SU-DHL-6 (cell line): ENCODE measurements around the gene HSPA1A.

Experiments
- H2AFZ ChIP-seq: fragments of 200-600 bp; sonication (generic); 2 replicates; pipeline ENCODE4 v1.6.1; 2014; ENCODE audit warnings: low read depth, mild to moderate bottlenecking, moderate library complexity, mixed read lengths, antibody characterized with exemption, low read length; ENCODE audit not compliant: severe bottlenecking
- H3F3A ChIP-seq: fragments of 200-600 bp; shearing (Covaris generic); 2 replicates; pipeline ENCODE4 v1.6.0; 2016; ENCODE audit warnings: antibody characterized with exemption, mild to moderate bottlenecking; ENCODE audit not compliant: insufficient read depth
- H3K27ac ChIP-seq: fragments of 200-600 bp; sonication (generic); 2 replicates; pipeline ENCODE4 v1.5.1; 2016; ENCODE audit warnings: low read depth, mild to moderate bottlenecking, low read length, moderate library complexity, mixed read lengths
- H3K27me3 ChIP-seq: fragments of 200-600 bp; sonication (generic), shearing (Covaris generic); 2 replicates; pipeline ENCODE4 v1.6.0; 2014; ENCODE audit warnings: mild to moderate bottlenecking, low read length
- H3K36me3 ChIP-seq: fragments of 200-600 bp; sonication (generic); 2 replicates; pipeline ENCODE4 v1.6.1; 2014; ENCODE audit warnings: mild to moderate bottlenecking, low read length, mixed read lengths
- H3K4me2 ChIP-seq: fragments of 300-600, 200-600 bp; shearing (Covaris generic), sonication (generic); 2 replicates; pipeline ENCODE4 v1.6.0; 2014; ENCODE audit warnings: low read length, low read depth, mild to moderate bottlenecking; ENCODE audit not compliant: poor library complexity, severe bottlenecking
- H3K4me3 ChIP-seq: fragments of 200-600 bp; sonication (generic); 2 replicates; pipeline ENCODE4 v1.5.1; 2014; ENCODE audit warnings: antibody characterized with exemption, low read length, mild to moderate bottlenecking, mixed read lengths; ENCODE audit not compliant: insufficient read depth, poor library complexity, severe bottlenecking
- H3K79me2 ChIP-seq: fragments of 200-600 bp; sonication (generic); 2 replicates; pipeline ENCODE4 v1.6.1; 2014; ENCODE audit warnings: mild to moderate bottlenecking, low read length, moderate library complexity; ENCODE audit not compliant: insufficient read depth
- H3K9ac ChIP-seq: fragments of 200-600 bp; sonication (generic); 2 replicates; pipeline ENCODE4 v1.7.0; 2014; ENCODE audit warnings: mild to moderate bottlenecking, low read length
- H3K9me2 ChIP-seq: fragments of 200-600 bp; sonication (generic); replicated peaks from 2 replicates; pipeline ENCODE4 v1.6.1; 2014; ENCODE audit warnings: low read length; ENCODE audit not compliant: insufficient read depth
- H3K9me3 ChIP-seq: fragments of 200-600 bp; sonication (generic); 2 replicates; pipeline ENCODE4 v1.6.1; 2014; ENCODE audit warnings: low read length, mixed read lengths; ENCODE audit not compliant: insufficient read depth
- H4K20me1 ChIP-seq: fragments of 200-600 bp; sonication (generic); 2 replicates; pipeline ENCODE4 v1.6.1; 2014; ENCODE audit warnings: low read depth, mild to moderate bottlenecking, antibody characterized with exemption, low read length, moderate library complexity, mixed read lengths
- EZH2phosphoT487 ChIP-seq: fragments of 200-600 bp; sonication (generic), shearing (Covaris generic); conservative IDR thresholded peaks from 2 replicates; pipeline ENCODE4 v1.6.1; 2018; ENCODE audit warnings: mild to moderate bottlenecking, antibody characterized with exemption, low read length, moderate library complexity, mixed read lengths
- TF ChIP-seq, protein P1 (sequence below): fragments of 200-600 bp; sonication (generic); IDR thresholded peaks from one replicate; pipeline ENCODE4 v1.5.1; 2017; ENCODE audit warnings: antibody characterized with exemption, mild to moderate bottlenecking, low read length, moderate library complexity; ENCODE audit not compliant: insufficient read depth, poor library complexity, severe bottlenecking

The HSPA1A gene

GRCh38 chr6:31775633-31776484 lies 39.5 kb upstream of the HSPA1A start:
- Histone ChIP-seq H3K9me3 (no peaks in the 10 kb centered on the region), H3K79me2 (no peaks in the 10 kb centered on the region), H4K20me1 (no peaks in the 10 kb centered on the region), H3K27me3 (no peaks in the 10 kb centered on the region), H3K9ac (no peak overlapping the region), H3K36me3 (no peaks in the 10 kb centered on the region), H3K27ac (no peak overlapping the region), H2AFZ (no peak overlapping the region), H3F3A (no peaks in the 10 kb centered on the region; the same call in 1 of the 2 replicates), H3K4me3 (no peak overlapping the region), H3K9me2 (no peaks in the 10 kb centered on the region), H3K4me2 (no peak overlapping the region)
- TF ChIP-seq, protein P1, sequence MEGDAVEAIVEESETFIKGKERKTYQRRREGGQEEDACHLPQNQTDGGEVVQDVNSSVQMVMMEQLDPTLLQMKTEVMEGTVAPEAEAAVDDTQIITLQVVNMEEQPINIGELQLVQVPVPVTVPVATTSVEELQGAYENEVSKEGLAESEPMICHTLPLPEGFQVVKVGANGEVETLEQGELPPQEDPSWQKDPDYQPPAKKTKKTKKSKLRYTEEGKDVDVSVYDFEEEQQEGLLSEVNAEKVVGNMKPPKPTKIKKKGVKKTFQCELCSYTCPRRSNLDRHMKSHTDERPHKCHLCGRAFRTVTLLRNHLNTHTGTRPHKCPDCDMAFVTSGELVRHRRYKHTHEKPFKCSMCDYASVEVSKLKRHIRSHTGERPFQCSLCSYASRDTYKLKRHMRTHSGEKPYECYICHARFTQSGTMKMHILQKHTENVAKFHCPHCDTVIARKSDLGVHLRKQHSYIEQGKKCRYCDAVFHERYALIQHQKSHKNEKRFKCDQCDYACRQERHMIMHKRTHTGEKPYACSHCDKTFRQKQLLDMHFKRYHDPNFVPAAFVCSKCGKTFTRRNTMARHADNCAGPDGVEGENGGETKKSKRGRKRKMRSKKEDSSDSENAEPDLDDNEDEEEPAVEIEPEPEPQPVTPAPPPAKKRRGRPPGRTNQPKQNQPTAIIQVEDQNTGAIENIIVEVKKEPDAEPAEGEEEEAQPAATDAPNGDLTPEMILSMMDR: no peak
- TF ChIP-seq EZH2phosphoT487: no peak

DNA sequence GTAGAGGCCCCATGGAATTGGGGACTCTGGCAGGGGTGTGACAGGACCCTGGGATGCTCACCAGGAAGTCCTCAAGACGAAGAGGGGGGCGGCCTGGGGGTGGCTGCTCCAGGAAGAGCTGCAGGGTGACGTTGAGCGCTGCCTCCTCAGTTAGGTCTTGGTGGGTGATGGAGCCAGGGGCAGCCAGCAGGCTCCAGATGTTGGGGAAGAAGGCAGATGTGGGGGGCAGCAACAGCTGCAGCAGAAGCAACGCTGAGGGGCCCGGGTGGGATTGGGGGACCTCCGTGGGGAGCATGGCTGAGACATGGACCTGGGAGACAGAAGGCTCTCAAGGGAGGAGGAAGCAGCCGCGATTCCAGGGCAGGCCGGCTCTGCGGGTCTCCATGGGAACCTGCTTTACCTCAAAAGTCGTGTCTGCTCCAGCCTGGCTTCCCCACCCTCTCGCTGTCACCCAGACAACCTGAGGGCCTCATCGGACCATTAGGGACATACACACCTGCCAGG lies 38.8 kb upstream of the HSPA1A start:
- no peaks in the 10 kb centered on the region; the same call in 1 of the 2 replicates for H3F3A ChIP-seq
- no peaks in the 10 kb centered on the region for H3K27me3 ChIP-seq
- H3K79me2 ChIP-seq: no peaks in the 10 kb centered on the region
- H3K27ac ChIP-seq: no peak overlapping the region
- no peak overlapping the region for H3K9ac ChIP-seq
- H3K9me2 ChIP-seq: no peaks in the 10 kb centered on the region
- H2AFZ ChIP-seq: no peak overlapping the region
- no peaks in the 10 kb centered on the region for H3K9me3 ChIP-seq
- H4K20me1 ChIP-seq: no peaks in the 10 kb centered on the region
- H3K4me3 ChIP-seq: no peak overlapping the region
- H3K4me2 ChIP-seq: no peak overlapping the region
- TF ChIP-seq, protein P1: no peak
- no peak for TF ChIP-seq EZH2phosphoT487
- no peaks in the 10 kb centered on the region for H3K36me3 ChIP-seq

DNA sequence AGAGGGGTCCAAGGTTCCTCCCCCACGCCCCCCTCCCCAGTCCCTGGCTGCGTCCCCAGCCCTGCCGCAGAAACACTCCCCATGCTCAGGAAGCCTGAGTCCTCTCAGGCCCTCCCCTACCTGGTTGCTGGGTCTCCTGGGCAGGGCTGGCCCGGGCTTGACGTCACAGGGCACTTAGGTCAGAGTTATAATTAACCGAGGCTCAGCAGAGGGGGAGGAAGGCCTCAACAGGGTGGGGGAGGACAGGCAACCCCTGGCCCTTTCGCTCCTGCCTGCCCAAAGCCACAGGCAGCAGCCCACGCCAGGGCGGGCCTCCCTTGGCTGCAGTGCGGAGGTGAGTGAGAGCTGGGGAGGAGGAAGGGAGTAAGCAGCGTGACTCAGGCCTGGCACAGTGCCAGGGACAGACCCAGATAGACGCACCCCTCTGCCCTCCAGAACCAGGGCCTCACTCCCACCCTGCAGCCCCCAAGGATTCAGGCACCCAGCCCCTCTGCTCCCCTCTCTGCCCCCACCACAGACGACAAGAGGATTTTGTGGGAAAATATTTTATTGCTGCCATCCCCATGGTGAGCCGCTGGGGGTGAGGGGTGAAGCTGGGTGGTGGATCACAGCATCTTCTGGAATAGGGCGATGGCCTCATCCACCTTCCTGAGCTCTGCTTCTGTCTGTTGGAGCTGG lies 38.2 kb upstream of the HSPA1A start, which contains the start of gene VWA7:
Gene VWA7 (minus strand): TSS at position 340 of the 678 bp plus-strand sequence. CDS start 549 bp downstream, outside the sequence.
- H3K27ac ChIP-seq: no peak within 1 kb of the TSS
- no peak within 1 kb of the TSS for H3K4me2 ChIP-seq
- no peaks in the 10 kb centered on the region; the same call in 1 of the 2 replicates for H3F3A ChIP-seq
- TF ChIP-seq, protein P1: no peak
- no peak for TF ChIP-seq EZH2phosphoT487
- H3K9me2 ChIP-seq: no peaks in the 10 kb centered on the region
- no peaks in the 10 kb centered on the region for H4K20me1 ChIP-seq
- H3K9me3 ChIP-seq: no peaks in the 10 kb centered on the region
- no peak within 1 kb of the TSS for H3K9ac ChIP-seq
- no peak within 1 kb of the TSS for H3K4me3 ChIP-seq
- no peak within 1 kb of the TSS for H2AFZ ChIP-seq
- no peaks in the 10 kb centered on the region for H3K36me3 ChIP-seq
- H3K79me2 ChIP-seq: no peaks in the 10 kb centered on the region
- no peaks in the 10 kb centered on the region for H3K27me3 ChIP-seq
